ENCODE measurements around the gene MEF2C.

DNA sequence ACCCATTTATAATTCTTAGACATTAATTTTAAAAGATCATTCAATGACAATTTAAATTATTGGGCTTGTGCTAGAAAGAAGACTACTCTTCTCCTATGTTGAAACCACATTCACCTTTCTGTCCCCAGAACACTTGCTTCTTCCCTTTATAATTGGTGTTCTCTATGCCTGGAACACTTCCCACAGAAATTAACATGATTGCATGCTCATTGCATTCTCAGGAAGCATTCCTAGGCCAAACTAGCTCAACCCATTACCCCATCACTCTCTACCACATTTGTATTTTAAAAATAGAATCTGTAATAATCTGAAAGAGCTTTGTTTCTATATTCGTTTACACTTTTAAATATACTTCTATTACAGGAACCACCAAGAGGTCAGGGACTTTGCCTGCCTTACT is 184.7 kb downstream of the MEF2C start:
- TF ChIP-seq, protein P1, sequence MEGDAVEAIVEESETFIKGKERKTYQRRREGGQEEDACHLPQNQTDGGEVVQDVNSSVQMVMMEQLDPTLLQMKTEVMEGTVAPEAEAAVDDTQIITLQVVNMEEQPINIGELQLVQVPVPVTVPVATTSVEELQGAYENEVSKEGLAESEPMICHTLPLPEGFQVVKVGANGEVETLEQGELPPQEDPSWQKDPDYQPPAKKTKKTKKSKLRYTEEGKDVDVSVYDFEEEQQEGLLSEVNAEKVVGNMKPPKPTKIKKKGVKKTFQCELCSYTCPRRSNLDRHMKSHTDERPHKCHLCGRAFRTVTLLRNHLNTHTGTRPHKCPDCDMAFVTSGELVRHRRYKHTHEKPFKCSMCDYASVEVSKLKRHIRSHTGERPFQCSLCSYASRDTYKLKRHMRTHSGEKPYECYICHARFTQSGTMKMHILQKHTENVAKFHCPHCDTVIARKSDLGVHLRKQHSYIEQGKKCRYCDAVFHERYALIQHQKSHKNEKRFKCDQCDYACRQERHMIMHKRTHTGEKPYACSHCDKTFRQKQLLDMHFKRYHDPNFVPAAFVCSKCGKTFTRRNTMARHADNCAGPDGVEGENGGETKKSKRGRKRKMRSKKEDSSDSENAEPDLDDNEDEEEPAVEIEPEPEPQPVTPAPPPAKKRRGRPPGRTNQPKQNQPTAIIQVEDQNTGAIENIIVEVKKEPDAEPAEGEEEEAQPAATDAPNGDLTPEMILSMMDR (optimal IDR thresholded peaks at IDR 0.05 in 1 of 3, IDR thresholded peaks at IDR 0.05 in 1 of 3, conservative IDR thresholded peaks at IDR 0.05 in 1 of 3; ENCODE audit: extremely low read depth in 1 of 3, insufficient read depth in 2 of 3, low read length in 3 of 3), result no peak
- no peak for TF ChIP-seq EZH2 (IDR thresholded peaks at IDR 0.05; ENCODE audit: low read length)

Data from keratinocyte (primary cell).